Measurements from ENCODE around the gene ZNF662. TPM values are rescaled to one million over a fixed set of nuclear protein-coding genes. Genes with fewer than 3 reads are reported as not detected.
A peak's percentile ranks its signal among the peaks of the same experiment; 100 is the strongest.

The ZNF662 gene
- polyA plus RNA-seq, 4 donors = 23.5 to 37.7 (median 29.7) TPM

DNA sequence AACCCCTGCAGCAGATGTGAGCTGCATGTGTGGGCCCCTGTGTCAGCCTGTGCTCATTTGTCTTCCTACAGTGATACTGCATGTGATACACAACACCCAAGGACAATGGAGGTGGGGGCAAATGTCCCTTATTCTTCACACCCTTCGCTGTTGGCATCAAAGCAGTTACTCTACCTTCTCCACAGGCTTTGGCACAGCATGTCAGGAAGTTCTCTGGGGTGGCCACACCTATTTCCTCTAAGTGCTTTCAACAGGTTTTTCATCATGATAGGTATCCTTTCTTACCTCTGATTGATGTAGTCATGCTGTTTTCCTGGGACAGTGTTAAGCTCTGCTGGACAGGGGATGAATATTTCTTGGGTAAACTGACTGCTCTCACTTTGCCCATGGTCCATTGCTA is 29.5 kb downstream of the ZNF662 start:
- no peak for DNase-seq (ENCODE audit: low read depth in 4 of 4, low spot score in 3 of 4)

DNA sequence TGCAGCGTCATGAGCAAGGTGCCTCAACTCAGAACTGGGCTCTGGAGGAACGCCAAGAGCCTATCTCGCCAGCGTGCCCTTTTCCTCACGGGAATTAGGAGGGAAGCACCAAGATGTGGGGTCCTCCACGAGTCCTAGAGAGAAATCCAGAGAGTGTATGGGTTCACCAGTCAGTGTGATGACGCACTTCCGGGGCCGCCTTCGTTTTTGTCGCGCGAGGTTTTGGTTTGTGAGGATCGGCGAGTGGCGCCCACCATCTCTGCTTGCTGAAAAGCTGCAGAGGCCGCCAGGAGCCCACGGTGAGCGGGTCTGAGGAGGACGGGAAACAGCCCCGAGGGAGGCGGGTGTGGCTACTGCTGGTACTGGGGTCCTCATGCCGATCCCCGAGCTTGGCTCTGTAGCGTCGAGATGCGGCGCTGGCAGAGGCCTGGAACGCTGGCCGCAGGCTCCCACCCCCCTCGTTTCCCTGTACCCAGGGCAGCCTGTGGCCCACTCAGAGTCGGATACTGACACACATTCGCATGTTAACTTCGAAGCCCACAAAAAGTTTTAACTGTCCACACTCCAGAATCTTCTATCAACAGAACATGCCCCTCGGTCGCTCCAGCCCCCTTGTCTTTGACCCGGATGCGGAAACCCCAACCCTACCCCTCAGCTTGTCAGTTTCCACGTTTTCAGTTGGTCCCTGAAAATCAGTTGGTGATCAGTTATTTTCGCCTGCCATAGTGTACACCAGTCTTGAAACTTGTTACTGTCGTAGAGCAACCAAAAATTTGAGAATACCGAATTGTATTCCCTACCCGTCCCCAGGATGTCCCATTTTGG is 30.4 kb downstream of the ZNF662 start:
- DNase-seq (ENCODE audit: low read depth in 4 of 4, low spot score in 3 of 4) = peak in 3 of 4 donors; percentile 6 to 31 (median 15)

GRCh38 chr3:42937334-42937733 is 31.4 kb downstream of the ZNF662 start:
- no peak for DNase-seq (ENCODE audit: low read depth in 4 of 4, low spot score in 3 of 4)

DNA sequence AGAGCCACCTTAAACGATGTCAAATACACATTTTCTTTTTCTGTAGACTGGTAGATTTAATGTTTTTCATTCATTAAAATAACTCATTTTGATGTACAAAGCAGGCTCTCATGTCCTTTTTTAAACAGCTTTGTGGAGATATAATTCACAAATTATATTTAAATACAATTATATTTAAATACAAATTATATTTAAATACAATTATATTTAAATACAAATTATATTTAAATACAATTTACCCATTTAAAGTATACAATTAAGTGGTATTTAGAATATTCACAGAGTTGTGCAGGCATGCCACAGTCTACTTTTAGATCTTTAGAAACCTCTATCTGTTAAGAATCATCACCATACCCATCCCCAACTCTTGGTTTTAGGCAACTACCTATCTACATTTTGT is 36.8 kb downstream of the ZNF662 start:
- no peak for DNase-seq (ENCODE audit: low read depth in 4 of 4, low spot score in 3 of 4)

DNA sequence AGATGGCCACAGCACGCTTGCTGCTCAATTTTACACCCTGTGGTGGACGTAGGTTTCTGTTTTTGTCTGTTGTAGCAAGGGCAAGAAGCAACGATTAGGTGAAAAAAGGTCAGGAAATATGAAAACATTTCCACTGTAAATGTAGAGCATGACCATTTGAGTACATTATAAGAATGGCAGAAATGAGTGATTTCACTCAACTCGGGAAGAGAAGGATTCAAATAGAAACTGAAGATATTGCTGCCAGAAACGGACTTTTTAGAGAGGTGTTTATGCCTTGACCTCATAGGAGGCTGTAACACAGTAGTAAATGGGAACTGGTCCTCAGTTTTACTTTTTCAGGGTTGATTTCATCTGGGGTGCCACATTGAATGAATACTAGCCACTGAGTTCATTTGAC is 40.1 kb downstream of the ZNF662 start:
- DNase-seq (ENCODE audit: low read depth in 4 of 4, low spot score in 3 of 4) = no peak

GRCh38 chr3:42957573-42957972 is 51.6 kb downstream of the ZNF662 start:
- DNase-seq (ENCODE audit: low read depth in 4 of 4, low spot score in 3 of 4) = no peak

DNA sequence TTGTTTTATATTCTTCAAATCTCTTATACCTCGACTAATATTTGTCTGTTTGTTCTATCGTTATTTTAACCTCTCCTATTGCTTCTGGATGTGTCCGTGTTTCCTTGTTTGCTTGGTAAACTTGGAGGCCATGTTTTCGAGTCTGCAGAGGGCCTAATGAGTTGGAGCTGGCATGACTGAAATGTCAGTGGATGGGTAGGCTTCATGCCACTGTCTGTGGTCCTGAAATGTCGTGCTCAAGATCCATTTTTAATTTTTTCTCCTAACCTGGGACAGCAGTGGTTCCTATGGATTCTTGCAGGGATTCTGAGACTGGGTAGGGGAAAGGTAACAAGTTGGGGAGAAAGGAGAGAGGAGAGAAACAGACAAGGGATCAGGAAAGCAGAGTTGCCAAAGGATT is 54.3 kb downstream of the ZNF662 start:
- no peak for DNase-seq (ENCODE audit: low read depth in 4 of 4, low spot score in 3 of 4)

DNA sequence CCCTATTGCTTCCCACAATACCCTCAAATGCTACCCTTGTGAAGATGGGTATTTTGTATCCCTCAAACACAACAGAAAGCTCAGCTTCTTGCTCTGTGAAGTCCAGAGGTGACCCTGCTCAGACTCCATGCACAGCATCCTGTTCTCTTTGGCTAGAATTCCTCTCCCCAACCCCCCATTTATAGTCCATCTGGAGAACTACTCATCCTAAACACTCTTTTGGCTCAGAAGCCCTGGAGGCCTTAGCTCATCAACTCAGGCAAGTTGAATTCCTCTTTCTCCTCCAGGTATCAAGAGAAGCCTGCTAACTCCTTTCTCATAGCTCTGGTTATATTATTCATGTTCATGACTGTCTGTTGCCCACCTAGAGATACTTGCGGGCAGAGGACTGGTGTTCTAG is 54.8 kb downstream of the ZNF662 start:
- DNase-seq (ENCODE audit: low read depth in 4 of 4, low spot score in 3 of 4) = no peak

GRCh38 chr3:42961633-42962032 is 55.7 kb downstream of the ZNF662 start:
- DNase-seq (ENCODE audit: low read depth in 4 of 4, low spot score in 3 of 4) = peak in 3 of 4 donors; percentile 39 to 58 (median 39)

DNA sequence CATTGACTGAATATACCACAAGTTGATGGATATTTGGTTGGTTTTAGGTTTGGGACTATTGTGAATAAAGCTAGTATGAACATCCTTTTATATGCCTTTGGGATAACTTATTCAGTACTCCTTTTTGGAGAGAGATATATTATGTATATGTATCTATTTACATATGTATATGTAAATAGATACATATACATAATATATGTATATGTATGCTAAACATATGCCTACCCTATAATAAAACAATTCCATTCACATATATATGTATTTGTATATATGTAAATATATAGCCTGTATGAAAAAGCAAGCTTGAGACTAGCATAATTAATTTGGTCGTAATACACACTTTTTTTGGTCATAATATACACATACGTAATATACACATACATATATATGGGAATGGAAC is 57.3 kb downstream of the ZNF662 start:
- DNase-seq (ENCODE audit: low read depth in 4 of 4, low spot score in 3 of 4) = no peak

DNA sequence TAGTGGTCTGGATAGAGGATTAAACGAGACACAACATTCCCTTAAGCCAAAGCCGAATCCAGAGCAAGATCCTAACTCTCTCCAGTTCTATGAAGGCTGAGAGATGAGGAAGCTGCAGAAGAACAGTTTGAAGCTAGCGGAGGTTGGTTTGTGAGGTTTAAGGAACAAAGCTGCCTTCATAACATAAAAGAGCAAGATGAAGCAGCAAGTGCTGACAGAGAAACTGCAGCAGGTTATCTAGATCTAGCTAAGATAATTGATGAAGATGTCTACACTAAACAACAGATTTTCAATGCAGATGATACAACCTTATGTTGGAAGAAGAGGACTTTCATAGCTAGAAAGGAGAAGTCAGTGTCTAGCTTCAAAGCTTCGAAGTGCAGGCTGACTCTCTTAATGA is 58.3 kb downstream of the ZNF662 start:
- no peak for DNase-seq (ENCODE audit: low read depth in 4 of 4, low spot score in 3 of 4)

Other genes with a start within 250 kb of the ZNF662 start
- not detected for gene KLHL40, start 220.6 kb upstream of the ZNF662 start, polyA plus RNA-seq (ENCODE audit: insufficient read length in 4 of 4)
- gene HHATL, start 203.3 kb upstream of the ZNF662 start, polyA plus RNA-seq (ENCODE audit: insufficient read length in 4 of 4) = 1 to 10 TPM in 1 of 4 donors, under 1 TPM in 3; 0.33 to 1.5 (median 0.59) TPM
- 1 to 10 TPM; 1.3 to 2.7 (median 2.3) TPM for gene CCDC13, start 132.9 kb upstream of the ZNF662 start, polyA plus RNA-seq (ENCODE audit: insufficient read length in 4 of 4)
- gene HIGD1A, start 101.7 kb upstream of the ZNF662 start, polyA plus RNA-seq (ENCODE audit: insufficient read length in 4 of 4) = 100 to 1,000 TPM; 106 to 206 (median 167) TPM
- 1 to 10 TPM; 1.2 to 3.5 (median 2.3) TPM for gene ACKR2, start 96.7 kb upstream of the ZNF662 start, polyA plus RNA-seq (ENCODE audit: insufficient read length in 4 of 4)
- gene CYP8B1, start 30.3 kb upstream of the ZNF662 start, polyA plus RNA-seq (ENCODE audit: insufficient read length in 4 of 4) = 1 to 10 TPM in 1 of 4 donors, under 1 TPM in 3; 0.23 to 1.1 (median 0.74) TPM
- 1 to 10 TPM; 3.6 to 7.8 (median 4.0) TPM for gene GASK1A, start 73.2 kb downstream of the ZNF662 start, polyA plus RNA-seq (ENCODE audit: insufficient read length in 4 of 4)
- gene POMGNT2, start 199.9 kb downstream of the ZNF662 start, polyA plus RNA-seq (ENCODE audit: insufficient read length in 4 of 4) = 10 to 100 TPM; 19.7 to 31.9 (median 20.7) TPM